Adrenal gland (tissue), 5 donors: ENCODE results near the gene HSPB9.

ENCODE experiments used
- CTCF ChIP-seq, 6 experiments: fragments of 450-650 bp in 4 of 6; fragments of 200-600 bp in 2 of 6; sonication (generic) in 1 of 6; IDR thresholded peaks; 1 replicate in 5 of 6; 2 replicates in 1 of 6; pipeline versions ENCODE4 v1.5.1 to v1.8.0; 2016 to 2021; ENCODE audit warnings: antibody characterized with exemption in 6 of 6, mild to moderate bottlenecking in 2 of 6, moderate library complexity in 1 of 6
- POLR2A ChIP-seq, 2 donors: fragments of 450-650 bp; IDR thresholded peaks; one replicate each; pipeline ENCODE4 v1.6.1; 2017; ENCODE audit warnings: antibody characterized with exemption in 2 of 2, mild to moderate bottlenecking in 2 of 2, moderate library complexity in 1 of 2
- donor health status: DM: no; HTN: no; CAD: no.

- no peak for TF ChIP-seq CTCF (IDR thresholded peaks at IDR 0.05)
- TF ChIP-seq POLR2A (IDR thresholded peaks at IDR 0.05): no peak
These were observed 35.4 kb upstream of the HSPB9 start for GRCh38 chr17:42087042-42087701.
